B cell (primary cell): ENCODE data around the gene SWSAP1. TPM values are rescaled to one million over a fixed set of nuclear protein-coding genes. Genes with fewer than 3 reads are reported as not detected.
A peak's percentile ranks its signal among the peaks of the same experiment; 100 is the strongest.

ENCODE experiments used
- ATAC-seq: fragments of 200-7000 bp; cut with Tn5 transposase; one replicate; pipeline ENCODE4 v1.10.0; 2021; ENCODE audit warnings: low read depth, mild to moderate bottlenecking, moderate number of reproducible peaks, moderate library complexity
- CTCF ChIA-PET: fragments of 350-600 bp; sonication (Branson Sonifier 250); formaldehyde crosslinking; loops from one replicate; lab custom pipeline; 2021; ENCODE audit warnings: antibody characterized with exemption, inconsistent platforms; lab: Charles Lee
- POLR2A ChIA-PET: fragments of 350-600 bp; sonication (Branson Sonifier 250); formaldehyde crosslinking; loops from one replicate; lab custom pipeline; 2021; ENCODE audit warnings: antibody characterized with exemption; lab: Charles Lee
- DNase-seq: peaks from one replicate; pipeline ENCODE4 v3.0.0; 2013
- H2AFZ ChIP-seq: 2 replicates; pipeline ENCODE4 v1.6.1; 2012; ENCODE audit warnings: mild to moderate bottlenecking, low read depth, low read length; ENCODE audit not compliant: insufficient read depth, poor library complexity, severe bottlenecking
- H3K27ac ChIP-seq, 2 donors: 1 replicate in 1 of 2; 2 replicates in 1 of 2; pipeline ENCODE4 v1.5.1; 2012 to 2013; ENCODE audit warnings: low read length in 2 of 2, mild to moderate bottlenecking in 2 of 2, moderate library complexity in 1 of 2
- H3K27me3 ChIP-seq, 4 experiments: fragments of 200-600 bp in 1 of 4; sonication (generic) in 1 of 4; replicated peaks in 1 of 4; 1 replicate in 2 of 4; 2 replicates in 2 of 4; pipeline versions ENCODE4 v1.6.1 to v1.7.0; 2013 to 2016; ENCODE audit warnings: low read length in 3 of 4, mild to moderate bottlenecking in 2 of 4, mixed read lengths in 1 of 4, moderate library complexity in 1 of 4; ENCODE audit not compliant: insufficient read depth in 4 of 4, control insufficient read depth in 3 of 4; ENCODE audit errors: control extremely low read depth in 1 of 4
- H3K36me3 ChIP-seq, 2 experiments: replicated peaks in 1 of 2; 1 replicate in 1 of 2; 2 replicates in 1 of 2; pipeline versions ENCODE4 v1.6.1 to v1.7.1; 2013; ENCODE audit warnings: low read length in 1 of 2; ENCODE audit not compliant: insufficient read depth in 2 of 2, control insufficient read depth in 1 of 2; ENCODE audit errors: control extremely low read depth in 1 of 2, extremely low read depth in 1 of 2
- H3K4me1 ChIP-seq, 2 donors: fragments of 200-600 bp in 1 of 2; sonication (generic) in 1 of 2; 1 replicate in 1 of 2; 2 replicates in 1 of 2; pipeline versions ENCODE4 v1.5.1 to v1.6.1; 2013 to 2017; ENCODE audit warnings: low read length in 2 of 2; ENCODE audit not compliant: control insufficient read depth in 2 of 2, insufficient read depth in 2 of 2
- H3K4me2 ChIP-seq: replicated peaks from 2 replicates; pipeline ENCODE3; 2012; ENCODE audit warnings: mild to moderate bottlenecking, low read depth, low read length; ENCODE audit not compliant: poor library complexity, severe bottlenecking
- H3K4me3 ChIP-seq, 5 experiments: fragments of 200-600 bp in 1 of 5; sonication (generic) in 1 of 5; 1 replicate in 3 of 5; 2 replicates in 2 of 5; pipeline versions ENCODE4 v1.5.1 to v1.7.0; 2011 to 2016; ENCODE audit warnings: low read length in 4 of 5, mild to moderate bottlenecking in 4 of 5, low read depth in 2 of 5, control low read depth in 1 of 5, moderate library complexity in 1 of 5; ENCODE audit not compliant: insufficient read depth in 1 of 5; ENCODE audit errors: control extremely low read depth in 1 of 5, extremely low read depth in 1 of 5
- H3K79me2 ChIP-seq: fragments of 200-600 bp; sonication (generic); one replicate; pipeline ENCODE4 v1.6.0; 2016; ENCODE audit warnings: low read length; ENCODE audit not compliant: control insufficient read depth, insufficient read depth
- H3K9ac ChIP-seq: fragments of 200-600 bp; sonication (generic); 2 replicates; pipeline ENCODE4 v1.6.1; 2017; ENCODE audit warnings: mild to moderate bottlenecking, low read length, moderate library complexity
- H3K9me3 ChIP-seq, 3 donors: one replicate each; pipeline versions ENCODE4 v1.6.1 to v1.7.1; 2013; ENCODE audit warnings: low read length in 2 of 3; ENCODE audit not compliant: control insufficient read depth in 2 of 3, insufficient read depth in 1 of 3; ENCODE audit errors: control extremely low read depth in 1 of 3
- H4K20me1 ChIP-seq: 2 replicates; pipeline ENCODE4 v1.6.0; 2012; ENCODE audit warnings: mild to moderate bottlenecking, low read length; ENCODE audit not compliant: insufficient read depth, control insufficient read depth, poor library complexity, severe bottlenecking
- H3K27ac Mint-ChIP-seq: one replicate; pipeline ENCODE4 v1.8.0; 2021; ENCODE audit warnings: mixed read lengths
- H3K27me3 Mint-ChIP-seq: one replicate; pipeline ENCODE4 v1.8.0; 2021; ENCODE audit warnings: mixed read lengths
- H3K4me1 Mint-ChIP-seq: one replicate; pipeline ENCODE4 v1.8.0; 2021; ENCODE audit warnings: mixed read lengths
- H3K4me3 Mint-ChIP-seq: one replicate; pipeline ENCODE4 v1.8.0; 2021; ENCODE audit warnings: mixed read lengths
- H3K9me3 Mint-ChIP-seq: one replicate; pipeline ENCODE4 v1.8.0; 2022; ENCODE audit warnings: mixed read lengths; ENCODE audit not compliant: insufficient read depth
- EZH2 ChIP-seq: IDR thresholded peaks from 2 replicates; pipeline ENCODE4 v1.6.1; 2012; ENCODE audit warnings: borderline replicate concordance, low read depth, mild to moderate bottlenecking, moderate library complexity, low read length; ENCODE audit not compliant: insufficient read depth, poor library complexity, severe bottlenecking
- WGBS: methylation state at CpG from one replicate; pipeline ENCODE4 v1.1.5; 2013; ENCODE audit warnings: missing lambda C conversion rate; ENCODE audit not compliant: insufficient coverage; 5-methylcytosine and 5-hydroxymethylcytosine counted together
- intact Hi-C: fragments of 100-400 bp; cut with micrococcal nuclease; formaldehyde crosslinking; loops from one replicate; pipeline ENCODE4 v1.10.0; 2022
- polyA plus RNA-seq: library from polyadenylated mRNA; depleted of rRNA; stranded (reverse); fragments of >200 nt; gene quantifications from 2 replicates; pipeline ENCODE4 v1.2.3, GENCODE V29; 2012
- total RNA-seq, 2 donors: library from RNA; stranded (reverse); fragments of 120-200 nt in 1 of 2; gene quantifications; 1 replicate in 1 of 2; 2 replicates in 1 of 2; pipeline versions ENCODE4 v1.2.3 to v1.2.4, GENCODE V29; 2013 to 2022
- TF ChIP-seq, protein P1 (sequence below): fragments of 200-600 bp; IDR thresholded peaks from one replicate; pipeline ENCODE4 v1.8.0; 2022; ENCODE audit warnings: antibody characterized with exemption, mild to moderate bottlenecking

SWSAP1 gene
- total and polyA plus RNA-seq, 2 donors (not counting 1 experiment from before 2014, with no cell fraction given), result 5.0 to 7.6 TPM

DNA sequence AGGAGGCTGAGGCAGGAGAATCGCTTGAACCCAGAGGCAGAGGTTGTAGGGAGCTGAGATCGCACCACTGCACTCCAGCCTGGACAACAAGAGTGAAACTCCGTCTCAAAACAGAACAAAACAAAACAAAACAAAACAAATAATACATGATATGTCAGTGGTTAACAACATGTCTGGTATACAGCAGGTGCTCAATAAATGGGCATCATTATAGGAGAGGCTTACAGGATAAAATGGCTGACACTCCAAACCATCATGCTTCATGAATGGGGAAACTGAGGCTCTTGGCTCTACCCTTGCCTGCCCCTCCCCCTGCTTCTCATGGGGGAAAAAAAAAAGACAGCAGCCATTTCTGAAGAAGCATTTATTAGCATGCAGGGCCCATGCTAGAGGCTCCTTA lies 32.0 kb upstream of the SWSAP1 start:
- ATAC-seq, result no peak
- H3K4me3 Mint-ChIP-seq, result no peak overlapping the region
- H3K27me3 ChIP-seq, result no peaks in the 10 kb centered on the region
- TF ChIP-seq, protein P1, sequence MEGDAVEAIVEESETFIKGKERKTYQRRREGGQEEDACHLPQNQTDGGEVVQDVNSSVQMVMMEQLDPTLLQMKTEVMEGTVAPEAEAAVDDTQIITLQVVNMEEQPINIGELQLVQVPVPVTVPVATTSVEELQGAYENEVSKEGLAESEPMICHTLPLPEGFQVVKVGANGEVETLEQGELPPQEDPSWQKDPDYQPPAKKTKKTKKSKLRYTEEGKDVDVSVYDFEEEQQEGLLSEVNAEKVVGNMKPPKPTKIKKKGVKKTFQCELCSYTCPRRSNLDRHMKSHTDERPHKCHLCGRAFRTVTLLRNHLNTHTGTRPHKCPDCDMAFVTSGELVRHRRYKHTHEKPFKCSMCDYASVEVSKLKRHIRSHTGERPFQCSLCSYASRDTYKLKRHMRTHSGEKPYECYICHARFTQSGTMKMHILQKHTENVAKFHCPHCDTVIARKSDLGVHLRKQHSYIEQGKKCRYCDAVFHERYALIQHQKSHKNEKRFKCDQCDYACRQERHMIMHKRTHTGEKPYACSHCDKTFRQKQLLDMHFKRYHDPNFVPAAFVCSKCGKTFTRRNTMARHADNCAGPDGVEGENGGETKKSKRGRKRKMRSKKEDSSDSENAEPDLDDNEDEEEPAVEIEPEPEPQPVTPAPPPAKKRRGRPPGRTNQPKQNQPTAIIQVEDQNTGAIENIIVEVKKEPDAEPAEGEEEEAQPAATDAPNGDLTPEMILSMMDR, result no peak
- TF ChIP-seq EZH2, result no peak
- no peak overlapping the region for H3K27ac Mint-ChIP-seq
- POLR2A ChIA-PET, result interaction anchor here (0.7 kb wide), 1 partner anchor 39 kb away, joined by 3 read pairs; no protein-coding TSS in a partner anchor
- intact Hi-C loops, result no loop called here
- H3K9me3 Mint-ChIP-seq, result no peaks in the 10 kb centered on the region
- 100% methylated on average over 1 of the region's 3 CpGs for WGBS
- H3K4me3 ChIP-seq, result no peak overlapping the region
- H3K79me2 ChIP-seq, result peaks cover 4% of the 10 kb centered on the region
- no peak overlapping the region for H2AFZ ChIP-seq
- H3K9ac ChIP-seq, result no peak overlapping the region
- H3K4me1 ChIP-seq, result peaks cover 21 to 36% of the 10 kb centered on the region in 2 donors
- H3K36me3 ChIP-seq, result peaks cover 2 to 4% of the 10 kb centered on the region in 2 experiments
- H4K20me1 ChIP-seq, result no peaks in the 10 kb centered on the region
- H3K27ac ChIP-seq, result no peak overlapping the region
- no peaks in the 10 kb centered on the region for H3K27me3 Mint-ChIP-seq
- CTCF ChIA-PET, result no interaction called here
- H3K4me1 Mint-ChIP-seq, result peaks cover 44% of the 10 kb centered on the region
- no peaks in the 10 kb centered on the region for H3K9me3 ChIP-seq
- H3K4me2 ChIP-seq, result no peak overlapping the region
- peak; percentile 4 for DNase-seq

DNA sequence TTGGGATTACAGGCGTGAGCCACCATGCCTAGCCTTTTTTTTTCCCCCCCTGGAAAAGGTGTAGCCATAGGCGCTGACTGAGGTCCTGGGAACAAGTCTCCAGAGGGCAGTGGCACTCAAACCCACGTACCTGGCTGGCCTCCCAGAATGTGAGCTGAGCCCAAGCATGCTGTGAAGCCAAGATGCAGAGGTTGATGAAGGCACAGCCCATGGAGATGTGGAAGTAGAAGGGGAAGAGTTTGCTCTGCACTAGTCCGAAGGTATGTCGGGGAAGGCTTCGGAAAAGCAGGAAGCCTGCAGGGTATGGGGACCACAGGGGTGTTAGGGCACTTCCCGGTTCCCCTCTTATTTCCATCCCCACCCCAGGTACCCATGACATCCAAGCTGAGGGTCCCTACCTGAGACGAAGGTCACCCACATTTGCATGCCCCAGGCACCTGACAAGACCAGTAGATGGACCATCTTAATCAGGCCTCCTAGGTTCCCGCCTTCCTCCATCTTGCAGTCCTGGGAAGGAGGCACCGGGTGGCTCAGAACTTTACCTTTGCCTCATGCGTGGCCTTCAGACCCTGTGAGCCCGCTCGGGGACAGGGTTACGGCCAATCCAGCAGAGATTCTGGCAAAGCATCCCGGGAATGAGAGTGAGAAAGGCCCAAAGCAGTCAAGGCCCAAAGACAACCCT lies 29.2 kb upstream of the SWSAP1 start:
- H3K79me2 ChIP-seq, result peaks cover 4% of the 10 kb centered on the region
- H3K36me3 ChIP-seq, result peaks cover 2% of the 10 kb centered on the region in 2 experiments
- H4K20me1 ChIP-seq, result no peaks in the 10 kb centered on the region
- peak overlapping the region; percentile 82 for H3K4me2 ChIP-seq
- H2AFZ ChIP-seq, result peak overlapping the region; percentile 86
- Mint-ChIP-seq H3K4me1 (peaks cover 28% of the 10 kb centered on the region), H3K4me3 (peak overlapping the region; percentile 99), H3K27me3 (no peaks in the 10 kb centered on the region), H3K9me3 (peaks cover 4% of the 10 kb centered on the region), H3K27ac (peak overlapping the region; percentile 96)
- TF ChIP-seq, protein P1, result no peak
- TF ChIP-seq EZH2, result no peak
- 55% methylated on average over 12 of the region's 15 CpGs for WGBS
- H3K27me3 ChIP-seq, result no peaks in the 10 kb centered on the region
- ChIA-PET CTCF (interaction anchor here (0.5 to 2.4 kb wide), 3 partner anchors 23 to 744 kb away, joined by 3 to 6 read pairs (median 4); no protein-coding TSS in a partner anchor), POLR2A (interaction anchor here (1.0 to 3.0 kb wide), 3 partner anchors 29 to 36 kb away, joined by 3 to 23 read pairs (median 4); partner anchors contain the start of gene SWSAP1)
- H3K4me1 ChIP-seq, result peaks cover 11 to 20% of the 10 kb centered on the region in 2 donors
- H3K9ac ChIP-seq, result peak overlapping the region; percentile 96
- H3K9me3 ChIP-seq, result peaks cover 0 to 13% (median 3%) of the 10 kb centered on the region in 3 donors
- intact Hi-C loops, result no loop called here
- H3K4me3 ChIP-seq, result peak overlapping the region; percentile 58 to 97 (median 94)
- H3K27ac ChIP-seq, result no peak overlapping the region
- ATAC-seq (no peak), DNase-seq (no peak)
